GM12878 (cell line): Measurements from ENCODE around the gene SEPTIN5. TPM values are rescaled to one million over a fixed set of nuclear protein-coding genes. Genes with fewer than 3 reads are reported as not detected.
"Not testable (repeated sequence)": the region's sequence is repeated elsewhere in the genome, so short reads cannot be mapped to it uniquely, and the experiment has no call there.

Experiments
- ATAC-seq: fragments of 200-7000 bp; cut with Tn5 transposase; 3 replicates; pipeline ENCODE4 v1.9.1; 2020; ENCODE audit warnings: mild to moderate bottlenecking, moderate library complexity
- BruUV-seq: library from RNA; stranded (reverse); fragments of 400-500 nt; replicated peaks from 2 replicates; lab custom pipeline; 2021; lab: Mats Ljungman, UMichigan
- CTCF ChIA-PET: fragments of 300-600 bp; sonication (Branson Sonifier 250); formaldehyde crosslinking; extraction: SDS; loops from one replicate; lab custom pipeline; 2021; ENCODE audit warnings: inconsistent platforms; lab: Yijun Ruan, JAX
- POLR2A ChIA-PET: fragments of 350-600 bp; formaldehyde crosslinking; extraction: SDS; loops from one replicate; lab custom pipeline; 2021; ENCODE audit warnings: inconsistent platforms; lab: Charles Lee
- RAD21 ChIA-PET: fragments of 300-600 bp; sonication (Branson Sonifier 250); formaldehyde crosslinking; loops from one replicate; lab custom pipeline; 2023; ENCODE audit warnings: antibody characterized with exemption; ENCODE audit not compliant: unreplicated experiment; lab: Charles Lee
- SMC1A ChIA-PET: fragments of 300-600 bp; sonication (Branson Sonifier 250); formaldehyde crosslinking; loops from one replicate; lab custom pipeline; 2023; ENCODE audit not compliant: unreplicated experiment, uncharacterized antibody; lab: Charles Lee
- DNase-seq: peaks from one replicate; pipeline ENCODE4 v3.0.0-alpha.2; 2011; ENCODE audit warnings: low read depth, low spot score
- FAIRE-seq: peaks from 3 replicates; lab custom pipeline; 2011; peaks lifted over from hg19 to GRCh38; lab: Jason Lieb, UNC
- H2AFZ ChIP-seq: 2 replicates; pipeline ENCODE4 v1.6.0; 2011; ENCODE audit warnings: low read depth, low read length, control low read depth; ENCODE audit not compliant: control insufficient read depth
- H3K27ac ChIP-seq: 2 replicates; pipeline ENCODE4 v1.5.1; 2011; ENCODE audit warnings: control low read depth; ENCODE audit not compliant: control insufficient read depth, insufficient read depth
- H3K27me3 ChIP-seq, 2 experiments: replicated peaks in 1 of 2; 2 replicates each; pipeline versions ENCODE4 v1.6.0 to v1.6.1; 2011; ENCODE audit warnings: low read length in 1 of 2; ENCODE audit not compliant: control insufficient read depth in 2 of 2, insufficient read depth in 2 of 2
- H3K36me3 ChIP-seq, 2 experiments: 2 replicates each; pipeline ENCODE4 v1.5.1; 2011; ENCODE audit warnings: low read length in 1 of 2; ENCODE audit not compliant: control insufficient read depth in 2 of 2, insufficient read depth in 2 of 2
- H3K4me1 ChIP-seq: 2 replicates; pipeline ENCODE4 v1.6.1; 2011; ENCODE audit warnings: mild to moderate bottlenecking, low read length, moderate library complexity, mixed read lengths; ENCODE audit not compliant: control insufficient read depth, insufficient read depth
- H3K4me2 ChIP-seq: 2 replicates; pipeline ENCODE4 v1.6.0; 2011; ENCODE audit warnings: control low read depth; ENCODE audit not compliant: control insufficient read depth, insufficient read depth
- H3K4me3 ChIP-seq: fragments of 200-600 bp; sonication (generic); 2 replicates; pipeline ENCODE4 v1.5.1; 2016
- H3K79me2 ChIP-seq: 2 replicates; pipeline ENCODE4 v1.6.0; 2011; ENCODE audit warnings: low read length; ENCODE audit not compliant: control insufficient read depth, insufficient read depth
- H3K9ac ChIP-seq: 2 replicates; pipeline ENCODE4 v1.8.0; 2011; ENCODE audit warnings: low read length, control low read depth, mixed read lengths; ENCODE audit not compliant: control insufficient read depth, insufficient read depth
- H3K9me3 ChIP-seq: replicated peaks from 3 replicates; pipeline ENCODE4 v1.5.1; 2011; ENCODE audit warnings: mild to moderate bottlenecking, low read length; ENCODE audit not compliant: control insufficient read depth, insufficient read depth
- H4K20me1 ChIP-seq: 2 replicates; pipeline ENCODE4 v1.6.0; 2011; ENCODE audit not compliant: control insufficient read depth, insufficient read depth
- ATF3 ChIP-seq: IDR thresholded peaks from 2 replicates; pipeline ENCODE4 v1.6.1; 2011; ENCODE audit warnings: low read depth, mild to moderate bottlenecking, low read length, moderate library complexity, borderline replicate concordance; ENCODE audit errors: extremely low read depth
- CHD1 ChIP-seq: IDR thresholded peaks from 2 replicates; pipeline ENCODE4 v1.6.1; 2012; ENCODE audit warnings: low read depth, low read length, improper control_type of control experiment
- FOXK2 ChIP-seq: fragments of 450-650 bp; IDR thresholded peaks from 2 replicates; pipeline ENCODE4 v1.6.1; 2017; ENCODE audit warnings: mild to moderate bottlenecking, moderate library complexity
- IKZF1 ChIP-seq: fragments of 450-650 bp; conservative IDR thresholded peaks from 2 replicates; pipeline ENCODE4 v1.6.1; 2017; ENCODE audit warnings: antibody characterized with exemption, mild to moderate bottlenecking
- JUND ChIP-seq: IDR thresholded peaks from 2 replicates; pipeline ENCODE4 v1.6.1; 2012; ENCODE audit warnings: low read depth, mild to moderate bottlenecking, low read length, improper control_type of control experiment, moderate library complexity
- KLF5 ChIP-seq: fragments of 450-650 bp; IDR thresholded peaks from 2 replicates; pipeline ENCODE4 v1.6.1; 2014; ENCODE audit warnings: mild to moderate bottlenecking; ENCODE audit not compliant: partially characterized antibody
- SKIL ChIP-seq: fragments of 450-650 bp; IDR thresholded peaks from 2 replicates; pipeline ENCODE4 v1.6.1; 2017; ENCODE audit warnings: mild to moderate bottlenecking, low read depth, inconsistent platforms; ENCODE audit not compliant: poor library complexity, severe bottlenecking
- ZBTB33 ChIP-seq: fragments of 450-650 bp; IDR thresholded peaks from 2 replicates; pipeline ENCODE4 v1.6.1; 2017; ENCODE audit warnings: mild to moderate bottlenecking
- WGBS: methylation state at CpG from one replicate; pipeline ENCODE4 v1.1.6; 2016; ENCODE audit warnings: low lambda C conversion rate; ENCODE audit not compliant: insufficient replicate concordance, insufficient coverage; ENCODE audit errors: missing lambda C conversion rate; 5-methylcytosine and 5-hydroxymethylcytosine counted together
- in situ Hi-C: fragments of 300-500 bp; cut with MboI; formaldehyde crosslinking; loops from 9 replicates; pipeline ENCODE4 v1.14.3; 2018; ENCODE audit warnings: mixed read lengths
- intact Hi-C: fragments of 100-400 bp; cut with micrococcal nuclease; formaldehyde crosslinking; loops from one replicate; pipeline ENCODE4 v1.14.2; 2022; ENCODE audit not compliant: unreplicated experiment
- polyA plus RNA-seq, 11 experiments: library from polyadenylated mRNA; depleted of rRNA in 4 of 11; unstranded in 6 of 11; stranded (reverse) in 5 of 11; fragments of >200 nt; fragmentation: Nextera tagmentation in 4 of 11; fragmentation: Illumina TruSeq in 1 of 11; extraction: Ambion mirVana in 4 of 11; extraction: Trizol in 1 of 11; gene quantifications; 1 replicate in 1 of 11; 2 replicates in 10 of 11; pipeline versions ENCODE4 v1.2.1 to v1.2.3, GENCODE V29; 2011 to 2016; ENCODE audit warnings: inconsistent platforms in 2 of 11, missing spikeins in 2 of 11, low read depth in 1 of 11
- total RNA-seq, 4 experiments: library from RNA; depleted of rRNA in 3 of 4; stranded (reverse); fragments of >200 nt in 3 of 4; fragmentation: Illumina TruSeq in 1 of 4; extraction: Trizol in 1 of 4; gene quantifications; 2 replicates each; pipeline versions ENCODE4 v1.2.1 to v1.2.3, GENCODE V29; 2013 to 2021

SEPTIN5 gene
- total and polyA plus RNA-seq, 10 of the 15 experiments (the other 5 are each of a cell fraction or from before 2014, with no cell fraction given): 0.13 to 1.1 (median 0.34) TPM; not detected in 5

GRCh38 chr22:19675428-19675827, 38.9 kb upstream of the SEPTIN5 start:
- no peaks in the 10 kb centered on the region for H3K27me3 ChIP-seq
- no peak for TF ChIP-seq SKIL
- no peak for TF ChIP-seq ATF3
- no peak for TF ChIP-seq JUND
- no peak for TF ChIP-seq IKZF1
- no peak for TF ChIP-seq KLF5
- no peak for TF ChIP-seq FOXK2
- TF ChIP-seq CHD1: no peak
- TF ChIP-seq ZBTB33: no peak
- no peak overlapping the region for H3K4me3 ChIP-seq
- CTCF ChIA-PET: no interaction called here
- H3K4me1 ChIP-seq: no peaks in the 10 kb centered on the region
- H2AFZ ChIP-seq: no peak overlapping the region
- in situ Hi-C loops (no loop called here), intact Hi-C loops (no loop called here)
- H3K36me3 ChIP-seq: no peaks in the 10 kb centered on the region
- DNase-seq (no peak), ATAC-seq (no peak), FAIRE-seq (no peak)
- POLR2A ChIA-PET: no interaction called here
- SMC1A ChIA-PET: no interaction called here
- no peak overlapping the region for H3K4me2 ChIP-seq
- 47% methylated on average over 7 of the region's 7 CpGs for WGBS
- no peaks in the 10 kb centered on the region for H4K20me1 ChIP-seq
- RAD21 ChIA-PET: interaction anchor here (0.8 kb wide), 1 partner anchor 55 kb away, joined by 3 read pairs; no protein-coding TSS in a partner anchor
- no peak overlapping the region for H3K9ac ChIP-seq
- no peak overlapping the region for H3K27ac ChIP-seq
- no peaks in the 10 kb centered on the region for H3K9me3 ChIP-seq
- H3K79me2 ChIP-seq: no peaks in the 10 kb centered on the region
- no TSS peak for BruUV-seq

- H3K79me2 ChIP-seq, H3K9ac ChIP-seq, DNase-seq, H3K27me3 ChIP-seq, intact Hi-C loops, H3K4me1 ChIP-seq, POLR2A ChIA-PET, H3K9me3 ChIP-seq, H3K4me2 ChIP-seq, H3K36me3 ChIP-seq, in situ Hi-C loops, H3K27ac ChIP-seq, FAIRE-seq, H2AFZ ChIP-seq, RAD21 ChIA-PET, BruUV-seq, H4K20me1 ChIP-seq, H3K4me3 ChIP-seq, CTCF ChIA-PET, ATAC-seq: not testable (repeated sequence)
- WGBS: 35% methylated on average over 1 of the region's 1 CpG
- SMC1A ChIA-PET: interaction anchor here (1.1 kb wide), 1 partner anchor 13 kb away, joined by 3 read pairs; no protein-coding TSS in a partner anchor
Measured at GRCh38 chr22:19676437-19676836, 37.9 kb upstream of the SEPTIN5 start.
